Cardiac septum (tissue), 1 donor: ENCODE results near the gene KCNIP4. TPM values are rescaled to one million over a fixed set of nuclear protein-coding genes. Genes with fewer than 3 reads are reported as not detected.

ENCODE experiments used
- DNase-seq: peaks from one replicate; pipeline ENCODE4 v3.0.0-alpha.2; 2020; ENCODE audit warnings: low spot score
- intact Hi-C: fragments of 100-400 bp; cut with DNase I; formaldehyde crosslinking; loops from one replicate; pipeline ENCODE4 v1.14.0; 2022
- total RNA-seq: library from RNA; stranded (reverse); fragmentation: NEBNext Ultra II Directional; extraction: Animal tissue kit (Norgen Biotek cat#: 25700); gene quantifications from one replicate; pipeline ENCODE4 v1.2.1, GENCODE V29; 2021
- donor health status: DM: no; HTN: no; CAD: no.

KCNIP4 gene
- total RNA-seq, 1 donor from 2014 or later: not detected

DNA sequence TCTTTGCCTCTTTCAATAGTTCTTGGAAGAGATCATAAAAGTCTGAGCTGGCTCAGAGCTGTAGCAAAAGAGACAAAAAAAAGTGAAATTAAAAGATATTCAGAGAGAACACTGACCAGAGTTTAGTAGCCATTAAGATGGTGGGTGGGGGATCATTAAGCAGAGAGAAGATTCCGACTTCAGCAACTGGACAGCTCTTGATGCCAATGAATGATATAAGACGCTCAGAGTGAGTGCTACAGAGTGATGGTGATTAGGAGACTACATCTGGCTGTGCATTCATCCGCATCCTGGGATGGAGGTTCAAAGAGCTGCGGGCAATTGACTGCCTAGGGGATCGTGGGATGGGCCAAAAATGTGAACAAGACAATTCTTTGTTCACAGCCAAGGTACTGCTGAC, 1069.8 kb downstream of the KCNIP4 start:
- DNase-seq: no peak
- intact Hi-C loops: no loop called here

DNA sequence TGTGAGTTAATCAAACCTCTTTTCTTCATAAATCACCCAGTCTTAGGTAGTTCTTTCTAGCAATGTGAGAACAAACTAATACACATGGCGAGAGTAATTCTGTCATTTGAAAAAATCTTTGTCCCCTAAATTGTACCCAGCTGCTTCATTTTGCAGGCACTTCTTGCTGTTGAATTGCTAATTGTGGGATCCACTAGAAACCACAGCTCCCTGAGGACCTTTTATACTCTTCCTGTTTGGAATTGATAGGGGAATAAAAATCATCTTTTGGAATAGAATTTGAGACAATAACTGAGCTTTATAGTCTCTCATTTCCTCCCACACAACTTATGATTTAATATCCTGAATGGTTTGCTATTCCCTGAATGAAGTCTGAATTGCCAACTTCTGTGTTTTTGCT, 1078.1 kb downstream of the KCNIP4 start:
- intact Hi-C loops: no loop called here

DNA sequence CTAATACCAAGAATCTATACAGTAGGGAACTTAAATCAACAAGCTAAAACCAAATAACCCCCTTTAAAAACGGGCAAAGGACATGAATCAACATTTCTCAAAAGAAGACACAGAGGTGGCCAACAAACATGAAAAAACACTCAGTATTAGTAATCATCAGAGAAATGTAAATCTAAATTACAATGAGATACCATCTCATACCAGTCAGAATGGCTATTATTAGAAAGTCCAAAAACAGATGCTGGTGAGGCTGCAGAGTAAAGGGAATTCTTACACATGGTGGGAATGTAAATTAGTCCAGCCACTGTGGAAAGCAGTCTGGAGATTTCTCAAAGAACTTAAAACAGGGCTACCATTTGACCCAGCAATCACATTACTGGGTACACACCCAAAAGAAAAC, 1080.5 kb downstream of the KCNIP4 start:
- intact Hi-C loops: no loop called here
- no peak for DNase-seq

More for the DNA sequence above, 1078.1 kb downstream of the KCNIP4 start:
- DNase-seq: no peak

DNA sequence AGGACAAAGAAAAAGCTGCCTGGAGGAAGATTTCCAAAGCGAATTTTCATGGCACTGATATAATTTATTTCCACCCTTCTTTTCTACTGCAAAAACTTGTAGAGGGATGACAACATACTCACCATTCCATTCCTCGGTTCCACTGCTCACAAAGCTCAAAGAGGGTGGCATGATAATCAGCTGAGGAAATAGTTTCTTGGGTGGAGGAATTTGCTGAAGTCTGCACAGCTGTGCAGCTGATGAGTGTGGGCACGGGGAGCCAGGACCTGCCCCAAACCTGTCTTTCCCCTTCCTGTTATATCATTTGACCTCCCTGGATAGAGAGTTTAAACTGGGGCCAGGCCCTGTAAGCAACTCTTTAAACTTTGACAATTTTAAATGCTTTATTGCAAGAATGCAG, 1087.7 kb downstream of the KCNIP4 start:
- DNase-seq: no peak
- intact Hi-C loops: no loop called here

DNA sequence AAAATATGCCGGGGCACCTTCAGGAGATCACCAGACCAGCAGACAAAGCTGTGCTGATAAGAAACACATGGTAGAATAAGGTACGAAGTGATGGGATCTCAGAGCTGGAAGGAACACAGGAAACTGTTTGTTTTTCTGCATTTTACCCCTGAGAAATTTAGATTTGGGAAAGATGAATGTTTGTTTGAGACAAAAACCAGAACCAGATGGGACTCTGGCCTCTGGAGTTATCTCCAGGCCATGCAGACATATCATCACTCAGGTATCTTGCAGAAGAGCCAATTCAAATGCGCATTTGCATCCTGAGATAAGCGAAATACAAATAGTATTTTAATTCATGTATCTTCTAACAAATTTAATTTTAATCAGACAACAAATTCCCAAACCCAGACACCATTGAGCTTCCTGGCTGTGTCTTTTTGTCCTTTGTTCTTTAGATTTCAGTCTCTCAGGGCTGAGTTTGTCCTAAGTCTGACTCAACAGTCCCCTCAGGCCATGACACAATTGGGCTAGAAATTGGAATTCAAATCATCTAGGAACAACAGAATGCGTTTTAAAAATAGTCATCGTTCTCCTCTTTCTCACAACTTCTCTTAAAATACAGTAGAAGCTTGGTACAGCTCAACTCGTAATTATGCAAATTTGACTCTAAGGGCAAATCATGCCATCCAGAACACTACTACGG, 1089.3 kb downstream of the KCNIP4 start:
- intact Hi-C loops: no loop called here
- DNase-seq: no peak

DNA sequence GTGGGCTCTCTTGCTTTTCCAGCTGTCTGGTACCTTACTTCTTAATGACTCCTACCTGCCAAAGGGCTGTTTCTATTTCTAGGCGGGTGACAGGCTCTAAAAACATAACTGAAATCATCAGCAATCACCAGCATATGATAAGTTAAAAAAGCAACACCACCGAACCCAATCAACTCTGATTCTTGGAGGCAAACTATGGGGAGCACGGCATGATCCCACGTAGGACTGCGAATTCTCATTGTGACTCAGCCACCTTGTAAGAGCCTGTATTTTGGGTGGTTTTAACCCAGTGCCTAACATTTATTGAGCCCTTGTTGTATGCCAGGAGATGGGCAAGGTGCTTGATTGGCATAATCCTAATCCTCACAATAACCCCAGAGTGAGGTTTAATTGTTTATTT, 1091.5 kb downstream of the KCNIP4 start:
- intact Hi-C loops: no loop called here
- DNase-seq: no peak

DNA sequence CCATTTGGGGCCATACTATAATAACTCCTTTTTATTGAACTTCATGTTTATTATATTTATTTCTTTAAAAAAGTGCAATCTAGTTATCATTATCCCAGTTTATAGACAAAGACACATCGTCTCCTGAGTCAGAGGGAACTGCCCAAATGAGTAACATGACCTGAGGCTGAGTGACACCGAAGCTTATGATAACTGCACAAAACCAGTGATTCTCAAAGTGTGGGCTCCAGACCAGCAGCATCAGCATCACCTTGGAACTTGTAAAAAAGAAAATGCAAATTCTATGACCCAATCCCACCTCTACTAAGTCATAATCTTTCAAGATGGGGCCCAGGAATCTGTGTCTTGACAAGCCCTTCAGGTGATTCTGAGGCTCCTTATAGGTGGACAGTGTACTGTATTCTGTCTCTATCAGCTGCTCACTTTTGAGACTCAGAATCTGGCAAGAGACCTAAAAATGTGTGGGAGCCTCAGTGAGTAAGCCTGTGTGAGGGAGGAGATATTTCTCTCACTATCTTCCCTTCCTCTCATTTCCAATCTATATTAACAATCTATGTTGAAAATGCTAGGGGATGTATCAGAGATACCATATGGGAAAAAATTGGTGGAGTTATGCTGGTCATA, 1101.3 kb downstream of the KCNIP4 start:
- intact Hi-C loops: no loop called here
- DNase-seq: no peak

DNA sequence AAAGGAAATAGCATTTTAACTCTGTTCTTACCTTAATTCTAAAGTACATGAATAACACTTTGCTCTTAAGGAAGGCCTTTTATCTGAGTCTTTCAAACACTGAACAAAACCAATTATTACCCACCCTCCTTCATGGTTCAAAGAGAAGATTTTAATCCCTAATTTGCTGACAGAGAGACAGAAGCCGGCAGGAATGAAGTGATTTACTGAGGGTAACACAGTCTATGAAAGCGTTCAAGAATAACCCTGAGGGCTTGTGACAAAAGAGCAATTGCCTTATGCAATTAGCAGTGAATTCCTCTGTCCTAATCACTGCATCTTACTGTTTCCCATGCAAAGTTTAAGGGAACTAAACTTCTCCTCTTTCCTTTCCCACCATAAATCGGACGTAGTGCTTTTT, 1104.3 kb downstream of the KCNIP4 start:
- no peak for DNase-seq
- intact Hi-C loops: no loop called here

DNA sequence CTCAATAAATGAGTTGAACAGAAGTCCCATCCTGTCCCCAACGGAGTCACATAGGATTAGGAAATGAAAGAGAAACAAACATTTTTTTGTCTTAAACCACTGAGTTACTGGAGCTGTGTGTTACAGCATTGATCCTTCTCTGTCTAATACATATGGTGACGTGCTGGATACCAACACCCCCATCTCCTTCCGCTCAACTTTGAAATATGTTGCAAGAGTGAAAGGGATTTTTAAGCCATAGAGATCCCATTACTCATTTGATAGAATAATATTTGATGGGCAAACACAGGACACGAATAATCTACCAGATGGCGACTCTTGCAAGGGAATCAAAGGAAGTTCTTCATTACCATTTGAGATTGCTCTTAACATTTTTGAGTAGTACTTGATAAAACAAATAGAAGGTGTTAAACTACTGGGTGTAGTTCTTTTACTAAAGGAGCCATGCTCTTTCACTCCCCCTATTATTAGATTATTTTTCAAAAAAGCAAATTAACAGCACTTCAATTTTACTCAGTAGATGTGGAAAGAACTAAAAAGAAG, 1107.9 kb downstream of the KCNIP4 start:
- intact Hi-C loops: no loop called here
- no peak for DNase-seq

DNA sequence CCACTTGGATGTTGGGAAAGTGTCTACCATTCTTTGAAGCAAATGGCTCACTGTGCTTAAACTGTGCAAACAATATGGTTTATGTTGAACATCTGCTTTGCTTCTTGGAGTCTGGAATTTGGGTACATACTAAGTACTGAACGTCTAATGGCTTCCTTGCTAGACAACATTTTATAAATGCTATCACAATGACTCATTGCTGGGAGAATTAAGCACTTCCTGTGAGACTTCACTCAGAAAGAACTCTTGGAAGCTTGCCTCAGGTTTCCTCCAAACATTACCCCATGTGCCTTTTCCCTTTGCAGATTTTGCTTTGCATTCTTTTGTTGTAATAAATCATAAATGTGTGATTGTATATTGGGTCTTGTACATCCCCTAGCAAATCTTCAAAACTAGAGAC, 1108.6 kb downstream of the KCNIP4 start:
- intact Hi-C loops: no loop called here
- no peak for DNase-seq

DNA sequence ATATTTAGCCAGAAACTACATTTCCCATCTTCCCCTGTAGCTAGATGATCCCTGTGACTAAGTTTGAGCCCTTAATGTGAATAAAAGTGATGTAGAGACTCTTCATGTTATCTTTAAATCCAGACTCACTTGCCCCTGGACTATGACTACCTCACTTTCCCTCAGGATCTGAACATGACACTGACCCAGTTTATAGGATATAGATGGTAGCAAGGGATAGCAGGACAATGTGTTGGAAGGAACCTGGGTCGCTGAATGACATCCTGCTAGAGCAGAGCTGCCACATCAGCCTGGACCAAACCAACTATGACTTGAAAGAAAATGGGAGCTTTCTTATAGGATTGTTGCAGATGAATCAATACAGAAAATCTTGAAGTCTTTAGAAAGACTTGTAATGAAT, 1110.1 kb downstream of the KCNIP4 start:
- intact Hi-C loops: no loop called here
- DNase-seq: no peak

DNA sequence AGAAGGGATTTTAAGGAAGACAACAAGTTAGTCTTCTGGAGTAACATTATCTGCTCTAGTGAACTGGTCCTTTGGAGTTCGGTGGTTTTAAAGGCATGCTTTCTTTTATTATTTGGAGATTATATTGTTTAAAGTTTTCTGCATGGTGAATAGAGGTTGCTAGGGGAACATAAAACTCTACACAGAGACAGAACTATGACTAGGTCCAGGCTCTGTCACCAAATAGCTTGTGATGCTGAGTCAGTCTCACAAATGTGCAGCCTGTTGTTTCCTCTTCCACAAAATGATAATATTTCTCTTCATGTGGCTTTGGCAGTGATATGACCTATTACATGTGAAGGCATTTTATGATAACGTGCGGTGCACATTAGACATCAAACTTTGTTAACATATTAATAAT, 1115.7 kb downstream of the KCNIP4 start:
- intact Hi-C loops: no loop called here
- no peak for DNase-seq

DNA sequence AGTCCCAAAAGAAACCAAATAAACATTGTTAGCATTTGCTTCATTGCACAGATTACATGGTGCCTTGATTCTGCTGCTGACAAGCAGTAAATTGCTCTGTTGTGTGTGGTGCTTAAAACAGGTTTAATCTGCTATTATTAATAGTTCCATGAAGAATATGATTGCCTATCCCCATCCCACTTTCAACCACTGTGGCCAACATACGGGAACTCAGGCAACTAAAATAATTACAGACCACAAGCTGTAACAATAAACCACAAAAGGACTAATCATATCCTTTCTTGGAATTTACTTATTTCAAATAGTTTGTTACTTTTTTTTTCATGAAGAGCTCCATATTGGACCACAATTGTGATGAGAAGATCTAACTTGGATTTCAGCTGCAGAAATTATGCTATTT, 1116.8 kb downstream of the KCNIP4 start:
- DNase-seq: no peak
- intact Hi-C loops: no loop called here

DNA sequence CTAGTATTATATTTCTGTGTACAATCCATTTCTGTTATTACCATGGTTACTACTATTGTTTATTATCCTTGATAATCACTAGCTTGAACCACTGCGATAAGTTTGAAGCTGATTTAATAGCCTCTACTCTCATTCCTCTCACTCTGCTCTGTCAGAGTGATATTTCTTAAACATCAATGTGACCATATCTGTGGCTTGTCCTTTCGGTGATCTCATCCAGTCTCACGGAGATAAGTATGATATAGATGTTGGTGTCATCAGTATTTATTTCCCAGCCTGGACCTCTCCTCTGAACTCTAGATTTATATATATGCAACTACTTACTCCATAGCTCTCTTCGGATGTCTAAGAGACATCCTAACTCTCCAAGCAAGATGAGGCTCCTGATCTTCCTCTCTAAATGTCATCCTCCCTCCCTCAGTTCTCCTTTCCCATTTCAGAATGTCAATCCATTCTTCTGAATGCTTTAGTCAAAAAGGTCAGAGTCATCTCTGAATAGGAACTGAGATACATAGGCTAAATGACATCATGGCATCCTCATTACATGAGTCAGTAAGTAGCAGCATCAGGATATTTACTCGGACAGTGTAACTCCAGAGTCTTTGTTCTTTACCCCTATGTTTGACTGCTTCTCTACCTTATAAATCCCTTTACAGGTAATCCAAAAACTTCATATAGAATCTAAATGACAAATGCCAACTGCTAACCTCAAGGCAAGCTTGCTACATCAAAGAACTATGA, 1118.8 kb downstream of the KCNIP4 start:
- no peak for DNase-seq
- intact Hi-C loops: no loop called here

DNA sequence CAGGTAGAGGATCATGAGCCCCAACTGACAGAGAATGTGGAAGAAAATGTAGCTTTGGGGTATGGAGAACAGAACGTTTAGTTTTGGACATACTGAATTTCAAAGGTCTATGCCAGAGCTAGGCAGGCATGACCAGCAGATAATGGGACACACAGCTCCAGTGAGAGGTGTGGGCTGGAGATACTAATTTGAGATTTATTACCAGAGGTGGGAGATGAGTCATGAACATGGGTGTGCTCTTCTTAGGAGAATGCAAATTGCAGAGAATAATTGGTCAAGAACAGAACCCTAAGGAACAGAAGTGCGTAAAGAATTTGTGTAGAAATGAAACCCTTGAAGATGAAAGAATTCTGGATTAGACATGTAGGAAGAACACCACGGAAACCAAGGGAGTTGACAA, 1123.1 kb downstream of the KCNIP4 start:
- intact Hi-C loops: no loop called here
- no peak for DNase-seq

DNA sequence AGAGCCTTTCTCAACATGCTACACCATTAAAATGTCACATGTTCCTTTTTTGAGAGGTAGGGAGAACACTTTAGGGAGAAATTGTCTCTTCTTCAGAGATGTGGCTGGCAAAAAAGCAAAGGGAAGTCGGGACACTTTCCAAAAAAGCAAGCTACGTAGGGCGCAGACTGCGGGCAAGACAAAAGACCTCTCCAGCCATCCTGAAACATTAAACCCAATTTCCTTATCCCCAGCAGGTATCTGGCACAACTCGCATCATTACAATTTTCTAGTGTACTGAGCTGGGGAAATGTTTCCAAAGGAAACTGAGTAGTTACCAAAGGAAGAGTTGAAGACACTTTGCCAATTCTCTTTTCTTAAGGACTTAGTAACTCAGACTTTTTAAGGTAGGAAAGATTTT, 1132.3 kb downstream of the KCNIP4 start:
- intact Hi-C loops: no loop called here
- no peak for DNase-seq

DNA sequence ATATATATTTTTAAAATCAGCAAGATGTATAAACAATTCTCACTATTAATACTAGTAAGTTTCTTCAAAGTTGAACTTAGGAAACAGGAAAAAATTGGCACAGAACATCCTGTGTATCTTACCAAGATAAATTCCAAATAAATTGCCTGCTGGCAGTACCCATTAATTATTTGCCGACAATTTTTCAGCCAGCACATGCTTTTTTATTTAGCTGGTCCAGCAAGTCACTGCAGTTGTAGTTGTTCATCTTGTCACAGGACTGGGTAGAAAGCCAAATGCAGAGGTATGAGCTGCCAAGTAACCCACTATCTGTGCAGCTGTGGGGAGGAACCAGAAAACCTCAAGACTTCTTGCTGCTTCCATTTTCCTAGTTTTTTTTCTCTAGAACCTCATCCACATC, 1134.9 kb downstream of the KCNIP4 start:
- intact Hi-C loops: no loop called here
- DNase-seq: no peak

DNA sequence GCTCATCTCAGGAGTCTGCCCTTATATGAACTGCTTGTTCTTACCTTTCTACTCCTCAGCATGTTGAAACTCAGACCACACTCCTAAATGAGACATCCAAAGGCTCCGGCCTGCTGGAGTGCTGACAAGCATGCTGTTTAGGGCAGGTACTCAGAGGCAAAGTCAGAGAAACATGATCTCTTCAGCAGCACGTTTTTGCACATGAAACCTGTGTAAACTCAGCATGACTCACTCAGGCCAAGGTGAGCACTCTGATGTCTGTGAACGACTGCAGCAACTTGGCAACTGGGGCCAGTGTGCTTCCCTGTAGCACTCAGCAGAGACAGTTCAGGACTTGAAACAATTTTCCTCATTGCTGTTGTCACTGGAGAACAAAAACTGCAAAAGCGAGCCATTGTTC, 1138.8 kb downstream of the KCNIP4 start:
- no peak for DNase-seq
- intact Hi-C loops: no loop called here

DNA sequence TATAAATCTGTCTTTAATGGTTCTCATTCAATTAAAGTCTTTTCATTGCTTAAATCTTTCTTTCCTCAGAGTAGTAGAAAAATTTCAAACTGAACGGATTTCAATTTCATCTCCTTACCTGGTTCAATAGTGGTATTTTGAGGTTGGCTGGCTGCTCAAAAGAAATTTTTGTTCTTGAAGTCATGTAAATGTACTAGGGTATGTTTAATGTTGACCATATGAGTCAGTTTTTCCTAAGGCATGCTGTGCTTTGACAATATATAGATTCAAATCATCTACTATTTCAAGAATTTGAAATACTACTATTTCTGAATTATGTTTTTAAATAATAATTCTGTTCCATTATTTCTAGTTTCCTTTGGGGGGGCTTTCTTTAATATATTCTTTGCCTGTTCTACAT, 1142.9 kb downstream of the KCNIP4 start:
- DNase-seq: no peak
- intact Hi-C loops: no loop called here

DNA sequence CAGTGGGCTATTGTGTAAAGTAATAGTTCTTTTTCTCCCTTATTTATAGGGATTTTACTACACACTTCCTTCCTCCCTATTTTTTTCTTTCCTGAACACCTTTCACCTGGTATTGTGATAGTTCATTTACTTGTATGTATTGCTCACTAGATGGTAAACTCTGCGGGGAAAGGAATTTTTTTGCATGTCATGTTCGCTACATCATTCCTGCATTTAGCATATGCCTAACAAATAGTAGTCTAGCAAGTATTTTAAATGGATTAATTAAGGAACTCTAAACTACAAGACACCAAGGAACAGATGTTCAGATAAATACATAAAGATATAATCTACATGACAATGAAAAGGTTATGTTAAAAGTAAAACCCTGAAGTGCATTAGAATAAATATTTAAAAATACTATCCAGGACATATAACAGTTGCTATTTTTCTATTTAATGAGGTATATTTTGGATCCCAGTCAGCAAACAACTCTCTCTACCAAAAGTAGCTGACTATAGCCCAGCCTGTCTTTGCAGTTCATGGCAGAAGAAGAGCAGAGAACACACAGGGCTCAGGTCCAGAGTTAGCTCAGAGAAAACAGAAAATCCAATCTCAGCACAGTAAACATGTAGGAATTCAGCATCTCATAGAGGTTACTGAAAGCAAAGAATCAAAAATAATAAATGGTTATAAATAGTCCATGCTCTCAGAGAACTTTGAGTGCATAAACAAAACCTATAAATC, 1160.5 kb downstream of the KCNIP4 start:
- DNase-seq: no peak
- intact Hi-C loops: no loop called here
